SK-N-SH (cell line): Measurements from ENCODE around the gene HOMER3. TPM values are rescaled to one million over a fixed set of nuclear protein-coding genes. Genes with fewer than 3 reads are reported as not detected.

Source experiments
- CTCF ChIA-PET: fragments of 300-600, 350-600 bp; formaldehyde crosslinking; extraction: SDS; loops from one replicate; lab custom pipeline; 2021; lab: Yijun Ruan, JAX
- POLR2A ChIA-PET: fragments of 350-600 bp; sonication (Branson Sonifier 250); formaldehyde crosslinking; extraction: SDS; loops from one replicate; lab custom pipeline; 2020; ENCODE audit warnings: antibody characterized with exemption, inconsistent platforms; lab: Yijun Ruan, JAX
- DNase-seq: peaks from one replicate; pipeline ENCODE4 v3.0.0; 2012
- H2AFZ ChIP-seq: fragments of 200-600 bp; sonication (generic); 2 replicates; pipeline ENCODE4 v1.8.1; 2016; ENCODE audit warnings: antibody characterized with exemption, mild to moderate bottlenecking, low read depth
- H3F3A ChIP-seq: fragments of 200-600 bp; sonication (generic); replicated peaks from 2 replicates; pipeline ENCODE3; 2016; ENCODE audit warnings: antibody characterized with exemption, mild to moderate bottlenecking; ENCODE audit not compliant: insufficient read depth
- H3K27ac ChIP-seq, 2 experiments: fragments of 200-500 bp in 1 of 2; fragments of 200-600 bp in 1 of 2; sonication (Bioruptor generic) in 1 of 2; sonication (generic), shearing (Covaris generic) in 1 of 2; 2 replicates each; pipeline versions ENCODE4 v1.5.1 to v1.6.1; 2014 to 2016; ENCODE audit warnings: low read depth in 2 of 2, inconsistent platforms in 1 of 2, low read length in 1 of 2, mild to moderate bottlenecking in 1 of 2, mixed read lengths in 1 of 2
- H3K27me3 ChIP-seq: fragments of 200-600 bp; sonication (generic), shearing (Covaris generic); 2 replicates; pipeline ENCODE4 v1.6.1; 2016; ENCODE audit warnings: mixed run types; ENCODE audit not compliant: insufficient read depth
- H3K36me3 ChIP-seq, 2 experiments: fragments of 200-500 bp in 1 of 2; fragments of 200-600 bp in 1 of 2; sonication (Bioruptor generic) in 1 of 2; sonication (generic) in 1 of 2; replicated peaks in 1 of 2; 2 replicates each; pipeline versions ENCODE3 to v1.5.1; 2014 to 2016; ENCODE audit warnings: low read length in 1 of 2, mild to moderate bottlenecking in 1 of 2; ENCODE audit not compliant: insufficient read depth in 2 of 2, control insufficient read depth in 1 of 2
- H3K4me1 ChIP-seq, 2 experiments: fragments of 200-500 bp in 1 of 2; fragments of 200-600 bp in 1 of 2; sonication (Bioruptor generic) in 1 of 2; sonication (generic), shearing (Covaris generic) in 1 of 2; 2 replicates each; pipeline versions ENCODE4 v1.5.1 to v1.6.1; 2014 to 2016; ENCODE audit warnings: low read depth in 1 of 2, low read length in 1 of 2, mixed run types in 1 of 2; ENCODE audit not compliant: insufficient read depth in 2 of 2, control insufficient read depth in 1 of 2
- H3K4me2 ChIP-seq: fragments of 200-600 bp; sonication (generic), shearing (Covaris generic); 2 replicates; pipeline ENCODE4 v1.6.1; 2017; ENCODE audit warnings: mixed run types
- H3K4me3 ChIP-seq, 2 experiments: fragments of 200-500 bp in 1 of 2; fragments of 200-600 bp in 1 of 2; sonication (Bioruptor generic) in 1 of 2; sonication (generic), shearing (Covaris generic) in 1 of 2; 2 replicates each; pipeline versions ENCODE4 v1.5.1 to v1.8.1; 2014 to 2016; ENCODE audit warnings: low read depth in 2 of 2, inconsistent platforms in 1 of 2, low read length in 1 of 2, mild to moderate bottlenecking in 1 of 2, mixed read lengths in 1 of 2, moderate library complexity in 1 of 2
- H3K79me2 ChIP-seq: fragments of 200-600 bp; sonication (generic); 2 replicates; pipeline ENCODE4 v1.8.1; 2017; ENCODE audit warnings: mild to moderate bottlenecking; ENCODE audit not compliant: insufficient read depth
- H3K9ac ChIP-seq: fragments of 200-600 bp; sonication (generic); 2 replicates; pipeline ENCODE4 v1.6.1; 2017; ENCODE audit warnings: mixed run types
- H3K9me2 ChIP-seq: fragments of 200-600 bp; sonication (generic); 2 replicates; pipeline ENCODE4 v1.6.1; 2017; ENCODE audit warnings: mixed run types
- H3K9me3 ChIP-seq: fragments of 200-600 bp; sonication (generic); 2 replicates; pipeline ENCODE4 v1.6.1; 2017; ENCODE audit warnings: mixed run types, mild to moderate bottlenecking, moderate library complexity
- H4K20me1 ChIP-seq: fragments of 200-600 bp; sonication (generic); 2 replicates; pipeline ENCODE4 v1.6.1; 2017; ENCODE audit warnings: mild to moderate bottlenecking, mixed run types; ENCODE audit not compliant: insufficient read depth
- CHD2 ChIP-seq: fragments of 150-350 bp; IDR thresholded peaks from 2 replicates; pipeline ENCODE4 v1.6.1; 2018; ENCODE audit warnings: low read length; ENCODE audit not compliant: partially characterized antibody
- JUND ChIP-seq: IDR thresholded peaks from 2 replicates; pipeline ENCODE4 v1.4.0; 2012
- POLR2AphosphoS5 ChIP-seq: IDR thresholded peaks from 2 replicates; pipeline ENCODE4 v1.6.1; 2012; ENCODE audit warnings: low read depth, low read length
- RXRA ChIP-seq: IDR thresholded peaks from 2 replicates; pipeline ENCODE4 v1.4.0; 2012; ENCODE audit warnings: low read depth, mild to moderate bottlenecking, borderline replicate concordance
- SMC3 ChIP-seq: IDR thresholded peaks from 2 replicates; pipeline ENCODE4 v1.6.1; 2012; ENCODE audit warnings: low read depth, low read length, improper control_type of control experiment
- TEAD4 ChIP-seq: IDR thresholded peaks from 2 replicates; pipeline ENCODE4 v1.4.0; 2012; ENCODE audit warnings: mild to moderate bottlenecking, borderline replicate concordance; ENCODE audit not compliant: insufficient read depth
- USF2 ChIP-seq: fragments of 150-350 bp; IDR thresholded peaks from 2 replicates; pipeline ENCODE4 v1.6.1; 2017; ENCODE audit warnings: antibody characterized with exemption, low read length, low read depth, borderline replicate concordance
- WGBS: methylation state at CpG from one replicate; pipeline ENCODE4 v1.1.6; 2017; ENCODE audit warnings: low lambda C conversion rate; 5-methylcytosine and 5-hydroxymethylcytosine counted together
- polyA plus RNA-seq, 3 experiments: library from polyadenylated mRNA; depleted of rRNA; stranded (reverse); fragments of >200 nt; gene quantifications; 2 replicates each; pipeline ENCODE4 v1.2.3, GENCODE V29; 2012

Gene HOMER3
- polyA plus RNA-seq, 1 of the 3 experiments (the other 2 are of a cell fraction) = 83.0 TPM

- peaks cover 4% of the 10 kb centered on the region for H3F3A ChIP-seq
- ChIA-PET CTCF (interaction anchor here (0.7 to 5.0 kb wide), 6 partner anchors 13 to 291 kb away, joined by 3 to 23 read pairs (median 4); partner anchors contain the start of genes CERS1 and REX1BD), POLR2A (no interaction called here)
- no peak overlapping the region for H3K9ac ChIP-seq
- WGBS = 66% methylated on average over 11 of the region's 13 CpGs
- H3K27ac ChIP-seq = no peak overlapping the region
- H3K27me3 ChIP-seq = no peaks in the 10 kb centered on the region
- peaks cover 0 to 3% of the 10 kb centered on the region in 2 experiments for H3K36me3 ChIP-seq
- no peaks in the 10 kb centered on the region for H3K9me2 ChIP-seq
- no peaks in the 10 kb centered on the region for H3K4me1 ChIP-seq
- peak; percentile 88 for DNase-seq
- H3K4me2 ChIP-seq = no peak overlapping the region
- no peak overlapping the region for H3K4me3 ChIP-seq
- TF ChIP-seq TEAD4 = no peak
- TF ChIP-seq SMC3 = no peak
- no peak for TF ChIP-seq JUND
- no peak for TF ChIP-seq CHD2
- no peak for TF ChIP-seq RXRA
- no peak for TF ChIP-seq POLR2AphosphoS5
- TF ChIP-seq USF2 = no peak
- TF ChIP-seq, all 33 proteins: peak for 0
- Histone ChIP-seq H3K9me3 (no peaks in the 10 kb centered on the region; the same call in 1 of the 2 replicates), H4K20me1 (no peaks in the 10 kb centered on the region), H2AFZ (no peak overlapping the region), H3K79me2 (no peaks in the 10 kb centered on the region)
Observed at GRCh38 chr19:18879579-18880373, 61.2 kb downstream of the HOMER3 start.

Other genes starting within 250 kb of the HOMER3 start
- gene COMP, start 149.9 kb downstream of the HOMER3 start, polyA plus RNA-seq (2012; rRNA removed) = 0.26 and 0.42 TPM in 2 replicates
- 20.3 and 33.3 TPM in 2 replicates for gene UPF1, start 109.3 kb downstream of the HOMER3 start, polyA plus RNA-seq (2012; rRNA removed)
- 5.4 and 7.3 TPM in 2 replicates for gene CERS1, start 45.1 kb downstream of the HOMER3 start, polyA plus RNA-seq (2012; rRNA removed)
- gene COPE, start 21.8 kb downstream of the HOMER3 start, polyA plus RNA-seq (2012; rRNA removed) = 412 and 450 TPM in 2 replicates
- gene DDX49, start 21.5 kb downstream of the HOMER3 start, polyA plus RNA-seq (2012; rRNA removed) = 81.7 and 86.8 TPM in 2 replicates
- gene SUGP2, start 92.3 kb upstream of the HOMER3 start, polyA plus RNA-seq (2012; rRNA removed) = 56.3 and 74.9 TPM in 2 replicates
- 32.2 and 34.7 TPM in 2 replicates for gene ARMC6, start 92.4 kb upstream of the HOMER3 start, polyA plus RNA-seq (2012; rRNA removed)
- gene SLC25A42, start 122.8 kb upstream of the HOMER3 start, polyA plus RNA-seq (2012; rRNA removed) = 4.3 and 6.1 TPM in 2 replicates
- gene TMEM161A, start 197.3 kb upstream of the HOMER3 start, polyA plus RNA-seq (2012; rRNA removed) = 37.8 and 39.3 TPM in 2 replicates
- 1.0 and 1.1 TPM in 2 replicates for gene MEF2B, start 229.0 kb upstream of the HOMER3 start, polyA plus RNA-seq (2012; rRNA removed)